HepG2 (cell line): ENCODE data around the gene HELZ2. TPM values are rescaled to one million over a fixed set of nuclear protein-coding genes. Genes with fewer than 3 reads are reported as not detected.

Experiments used
- ARNTL ChIP-seq: sonication (generic); formaldehyde crosslinking; IDR thresholded peaks from 2 replicates; pipeline ENCODE4 v1.4.0; 2020; ENCODE audit warnings: mild to moderate bottlenecking, missing genetic modification reagents
- BCLAF1 ChIP-seq: fragments of 450-650 bp; IDR thresholded peaks from 2 replicates; pipeline ENCODE4 v1.6.1; 2017; ENCODE audit warnings: mild to moderate bottlenecking
- CBX2 ChIP-seq, 2 experiments: fragments of 200-600 bp in 1 of 2; sonication (generic); formaldehyde crosslinking in 1 of 2; IDR thresholded peaks; 2 replicates each; pipeline versions ENCODE4 v1.7.0 to v1.8.1; 2018 to 2022; ENCODE audit warnings: low read depth in 2 of 2, low read length in 1 of 2, mild to moderate bottlenecking in 1 of 2, missing genetic modification reagents in 1 of 2
- ETV6 ChIP-seq: sonication (generic); formaldehyde crosslinking; conservative IDR thresholded peaks from 2 replicates; pipeline ENCODE4 v1.4.0; 2020; ENCODE audit warnings: missing genetic modification reagents
- MTF2 ChIP-seq: sonication (generic); formaldehyde crosslinking; IDR thresholded peaks from 2 replicates; pipeline ENCODE4 v1.5.0; 2020; ENCODE audit warnings: missing genetic modification reagents, borderline replicate concordance
- MZF1 ChIP-seq: sonication (generic); formaldehyde crosslinking; IDR thresholded peaks from 2 replicates; pipeline ENCODE4 v1.8.1; 2023; ENCODE audit warnings: mild to moderate bottlenecking, missing genetic modification reagents, borderline replicate concordance
- NFE2L1 ChIP-seq: sonication (generic); formaldehyde crosslinking; IDR thresholded peaks from 2 replicates; pipeline ENCODE4 v1.4.0; 2020; ENCODE audit warnings: missing genetic modification reagents, mild to moderate bottlenecking, borderline replicate concordance
- PCBP1 ChIP-seq: fragments of 200-400 bp; formaldehyde crosslinking; IDR thresholded peaks from 2 replicates; pipeline ENCODE4 v1.6.1; 2017; ENCODE audit warnings: mild to moderate bottlenecking, low read depth, low read length, borderline replicate concordance
- PHF21A ChIP-seq: sonication (generic); formaldehyde crosslinking; IDR thresholded peaks from 2 replicates; pipeline ENCODE4 v1.5.0; 2020; ENCODE audit warnings: mild to moderate bottlenecking, missing genetic modification reagents
- SKI ChIP-seq: fragments of 450-650 bp; IDR thresholded peaks from one replicate; pipeline ENCODE4 v1.6.1; 2018; ENCODE audit warnings: mild to moderate bottlenecking; ENCODE audit not compliant: partially characterized antibody
- TFAP4 ChIP-seq: sonication (generic); IDR thresholded peaks from 2 replicates; pipeline ENCODE4 v1.6.1; 2016; ENCODE audit warnings: low read depth, borderline replicate concordance
- TRIM22 ChIP-seq: fragments of 450-650 bp; IDR thresholded peaks from 2 replicates; pipeline ENCODE4 v1.6.1; 2017
- ZFP36L1 ChIP-seq: sonication (generic); formaldehyde crosslinking; IDR thresholded peaks from 2 replicates; pipeline ENCODE4 v1.8.0; 2022; ENCODE audit warnings: mild to moderate bottlenecking, missing genetic modification reagents, moderate library complexity
- ZNF274 ChIP-seq: sonication (generic); formaldehyde crosslinking; IDR thresholded peaks from 2 replicates; pipeline ENCODE4 v1.5.1; 2020; ENCODE audit warnings: mild to moderate bottlenecking, missing genetic modification reagents
- ZNF280B ChIP-seq: sonication (generic); formaldehyde crosslinking; IDR thresholded peaks from 2 replicates; pipeline ENCODE4 v1.5.0; 2020; ENCODE audit warnings: missing genetic modification reagents, mild to moderate bottlenecking, borderline replicate concordance
- ZNF331 ChIP-seq: sonication (generic); formaldehyde crosslinking; IDR thresholded peaks from 2 replicates; pipeline ENCODE4 v1.4.0; 2020; ENCODE audit warnings: missing genetic modification reagents
- ZNF33A ChIP-seq: sonication (generic); formaldehyde crosslinking; IDR thresholded peaks from 2 replicates; pipeline ENCODE4 v1.5.1; 2020; ENCODE audit warnings: missing genetic modification reagents, mild to moderate bottlenecking, moderate library complexity, borderline replicate concordance
- ZNF441 ChIP-seq: sonication (generic); formaldehyde crosslinking; IDR thresholded peaks from 2 replicates; pipeline ENCODE4 v1.7.0; 2021; ENCODE audit warnings: missing genetic modification reagents, borderline replicate concordance
- ZNF567 ChIP-seq: sonication (generic); formaldehyde crosslinking; IDR thresholded peaks from 2 replicates; pipeline ENCODE4 v1.8.1; 2023; ENCODE audit warnings: mild to moderate bottlenecking, missing genetic modification reagents, borderline replicate concordance
- ZNF678 ChIP-seq: sonication (generic); formaldehyde crosslinking; IDR thresholded peaks from 2 replicates; pipeline ENCODE4 v1.4.0; 2020; ENCODE audit warnings: mild to moderate bottlenecking, missing genetic modification reagents
- ZNF747 ChIP-seq: sonication (generic); formaldehyde crosslinking; IDR thresholded peaks from 2 replicates; pipeline ENCODE4 v1.8.1; 2023; ENCODE audit warnings: missing genetic modification reagents, mild to moderate bottlenecking, borderline replicate concordance
- ZNF788 ChIP-seq: sonication (generic); formaldehyde crosslinking; IDR thresholded peaks from 2 replicates; pipeline ENCODE4 v1.5.0; 2020; ENCODE audit warnings: mild to moderate bottlenecking, missing genetic modification reagents, borderline replicate concordance
- polyA plus RNA-seq, 8 experiments: library from polyadenylated mRNA; depleted of rRNA in 3 of 8; stranded (reverse) in 7 of 8; unstranded in 1 of 8; fragments of >200 nt; fragmentation: Illumina TruSeq in 4 of 8; extraction: Trizol in 4 of 8; gene quantifications; 2 replicates each; pipeline versions ENCODE4 v1.2.1 to v1.2.3, GENCODE V29; 2011 to 2016; ENCODE audit warnings: low read depth in 4 of 8, missing spikeins in 1 of 8, mixed read lengths in 1 of 8; ENCODE audit not compliant: insufficient read depth in 1 of 8
- total RNA-seq, 5 experiments: library from RNA; depleted of rRNA; stranded (reverse); fragments of >200 nt; fragmentation: Illumina TruSeq; extraction: Trizol; gene quantifications; 2 replicates each; pipeline ENCODE4 v1.2.3, GENCODE V29; 2016; ENCODE audit warnings: low read depth in 1 of 5

The HELZ2 gene
- total and polyA plus RNA-seq, 2 of the 13 experiments (the other 11 are each of a cell fraction or from before 2014, with no cell fraction given): 9.6 to 10.1 TPM

GRCh38 chr20:63572788-63573646 lies 1.0 kb downstream of the HELZ2 start (continued):
- TF ChIP-seq PCBP1 (no peak), ZNF678 (CRISPR knock-in tag) (no peak), NFE2L1 (CRISPR knock-in tag) (0 out of 2 replicates have a peak, but pooled peaks have one; percentile 8), ZNF331 (CRISPR knock-in tag) (no peak), ZNF280B (CRISPR knock-in tag) (no peak; the same call in none of the 2 replicates), ZNF788 (CRISPR knock-in tag) (no peak; the same call in 1 of the 2 replicates), ZFP36L1 (CRISPR knock-in tag) (no peak), ZNF441 (CRISPR knock-in tag) (no peak), BCLAF1 (no peak), TRIM22 (no peak), ARNTL (no peak), SKI (peak; percentile 81), MZF1 (CRISPR knock-in tag) (no peak), CBX2 (IDR thresholded peaks at IDR 0.05; ENCODE audit: low read depth, low read length) (no peak), CBX2 (CRISPR knock-in tag; IDR thresholded peaks at IDR 0.05; ENCODE audit: low read depth) (no peak), ZNF274 (CRISPR knock-in tag) (no peak), PHF21A (CRISPR knock-in tag) (no peak), TFAP4 (no peak), MTF2 (no peak), ZNF747 (0 out of 2 replicates have a peak, but pooled peaks have one; percentile 26), ZNF567 (0 out of 2 replicates have a peak, but pooled peaks have one; percentile 17), ETV6 (no peak), ZNF33A (CRISPR knock-in tag) (no peak)
